Stimulated activated CD8-positive, alpha-beta memory T cell treated with anti-CD3 and anti-CD28 coated beads, Interleukin-7, amount 100 ng/mL, for 24 hours (primary cell): Measurements from ENCODE around the gene STK11IP.

ENCODE experiments used
- DNase-seq: peaks from one replicate; pipeline ENCODE4 v3.0.0-alpha.2; 2020; ENCODE audit warnings: low read depth

STK11IP gene

GRCh38 chr2:219616550-219616949 is 18.9 kb downstream of the STK11IP start:
- DNase-seq, result no peak

- DNase-seq, result no peak
Measured at GRCh38 chr2:219618733-219619122, 21.1 kb downstream of the STK11IP start.

GRCh38 chr2:219619235-219619634 is 21.6 kb downstream of the STK11IP start:
- no peak for DNase-seq

GRCh38 chr2:219620546-219620945 is 22.9 kb downstream of the STK11IP start:
- no peak for DNase-seq

- DNase-seq, result no peak
Measured at GRCh38 chr2:219621935-219622334, 24.3 kb downstream of the STK11IP start.

- no peak for DNase-seq
Measured at GRCh38 chr2:219622472-219622871, 24.8 kb downstream of the STK11IP start.

- DNase-seq, result no peak
Measured at GRCh38 chr2:219624565-219624964, 26.9 kb downstream of the STK11IP start.

GRCh38 chr2:219625179-219625578 is 27.5 kb downstream of the STK11IP start:
- DNase-seq, result no peak

GRCh38 chr2:219626540-219626939 is 28.9 kb downstream of the STK11IP start:
- DNase-seq, result no peak

GRCh38 chr2:219627103-219628100 is 29.7 kb downstream of the STK11IP start, which contains the start of gene SLC4A3:
Gene SLC4A3 (plus strand): TSS chr2:219627630. CDS start chr2:219627993, 363 bp downstream.
- DNase-seq, result no peak

GRCh38 chr2:219628235-219628985 is 30.8 kb downstream of the STK11IP start:
- DNase-seq, result no peak

- DNase-seq, result no peak
Measured at GRCh38 chr2:219628986-219629901, 31.6 kb downstream of the STK11IP start.

GRCh38 chr2:219629976-219630695 is 32.5 kb downstream of the STK11IP start:
- no peak for DNase-seq

GRCh38 chr2:219630770-219631405 is 33.2 kb downstream of the STK11IP start:
- no peak for DNase-seq

GRCh38 chr2:219631406-219631891 is 33.8 kb downstream of the STK11IP start:
- DNase-seq, result no peak

- no peak for DNase-seq
Measured at GRCh38 chr2:219631904-219632759, 34.5 kb downstream of the STK11IP start.

GRCh38 chr2:219632760-219633105 is 35.1 kb downstream of the STK11IP start:
- DNase-seq, result no peak

- DNase-seq, result no peak
Measured at GRCh38 chr2:219633276-219634065, 35.8 kb downstream of the STK11IP start.
